HepG2 (cell line): ENCODE data around the gene CD40. TPM values are rescaled to one million over a fixed set of nuclear protein-coding genes. Genes with fewer than 3 reads are reported as not detected.

Experiments used
- ATAC-seq: fragments of 200-7000 bp; cut with Tn5 transposase; 3 replicates; pipeline ENCODE4 v1.9.1; 2020; ENCODE audit warnings: mild to moderate bottlenecking, moderate library complexity
- BruUV-seq: library from RNA; stranded (reverse); fragments of 400-500 nt; replicated peaks from 2 replicates; lab custom pipeline; 2021; lab: Mats Ljungman, UMichigan
- CTCF ChIA-PET: fragments of 300-600 bp; formaldehyde crosslinking; extraction: SDS; loops from one replicate; lab custom pipeline; 2021; ENCODE audit warnings: low total read pairs, inconsistent platforms, low intra/inter-chr PET ratio; lab: Yijun Ruan, JAX
- POLR2A ChIA-PET: fragments of 350-600 bp; sonication (Branson Sonifier 250); formaldehyde crosslinking; loops from one replicate; lab custom pipeline; 2020; ENCODE audit warnings: antibody characterized with exemption, inconsistent platforms; lab: Yijun Ruan, JAX
- DNase-seq: peaks from one replicate; pipeline ENCODE4 v3.0.0-alpha.2; 2015; ENCODE audit warnings: low spot score
- FAIRE-seq: peaks from 3 replicates; lab custom pipeline; 2011; peaks lifted over from hg19 to GRCh38; lab: Jason Lieb, UNC
- H2AFZ ChIP-seq: one replicate; pipeline ENCODE4 v1.6.1; 2011; ENCODE audit warnings: low read length, inconsistent platforms
- H3K27ac ChIP-seq: fragments of 300-600 bp; 3 replicates; pipeline ENCODE4 v1.8.0; 2011; ENCODE audit warnings: mixed run types, mild to moderate bottlenecking, mixed read lengths, low read length, inconsistent platforms; ENCODE audit not compliant: insufficient read depth; ENCODE audit errors: extremely low read length
- H3K27me3 ChIP-seq, 2 experiments: fragments of 200-600 bp in 1 of 2; 2 replicates in 1 of 2; 3 replicates in 1 of 2; pipeline versions ENCODE4 v1.6.0 to v1.8.0; 2011; ENCODE audit warnings: low read length in 2 of 2, mild to moderate bottlenecking in 2 of 2, moderate library complexity in 2 of 2, inconsistent platforms in 1 of 2; ENCODE audit not compliant: insufficient read depth in 2 of 2, control insufficient read depth in 1 of 2
- H3K36me3 ChIP-seq, 2 experiments: fragments of 200-600 bp in 1 of 2; replicated peaks in 1 of 2; 2 replicates in 1 of 2; 3 replicates in 1 of 2; pipeline versions ENCODE4 v1.5.1 to v1.8.0; 2011; ENCODE audit warnings: low read length in 2 of 2, inconsistent platforms in 1 of 2; ENCODE audit not compliant: insufficient read depth in 2 of 2, control insufficient read depth in 1 of 2
- H3K4me1 ChIP-seq: 2 replicates; pipeline ENCODE4 v1.5.1; 2012; ENCODE audit warnings: low read length, inconsistent platforms; ENCODE audit not compliant: insufficient read depth
- H3K4me2 ChIP-seq: 2 replicates; pipeline ENCODE4 v1.6.0; 2011; ENCODE audit warnings: low read depth, low read length, inconsistent platforms
- H3K4me3 ChIP-seq, 3 experiments: fragments of 200-600 bp in 1 of 3; sonication (generic), shearing (Covaris generic) in 1 of 3; replicated peaks in 1 of 3; 2 replicates each; pipeline ENCODE4 v1.5.1; 2011 to 2016; ENCODE audit warnings: low read length in 3 of 3, inconsistent platforms in 2 of 3, low read depth in 2 of 3, mild to moderate bottlenecking in 2 of 3, control low read depth in 1 of 3, mixed read lengths in 1 of 3; ENCODE audit not compliant: insufficient read depth in 1 of 3
- H3K79me2 ChIP-seq: one replicate; pipeline ENCODE4 v1.6.1; 2011; ENCODE audit warnings: low read length, inconsistent platforms; ENCODE audit not compliant: insufficient read depth
- H3K9ac ChIP-seq: 2 replicates; pipeline ENCODE4 v1.6.0; 2011; ENCODE audit warnings: mild to moderate bottlenecking, low read depth, low read length, inconsistent platforms; ENCODE audit not compliant: insufficient read depth
- H3K9me3 ChIP-seq: 2 replicates; pipeline ENCODE4 v1.5.1; 2012; ENCODE audit warnings: mild to moderate bottlenecking, low read length
- H4K20me1 ChIP-seq: 2 replicates; pipeline ENCODE4 v1.6.0; 2011; ENCODE audit warnings: inconsistent platforms, mild to moderate bottlenecking, low read length, moderate library complexity; ENCODE audit not compliant: insufficient read depth
- ATF5 ChIP-seq: sonication (generic); formaldehyde crosslinking; IDR thresholded peaks from 2 replicates; pipeline ENCODE4 v1.4.0; 2020; ENCODE audit warnings: mild to moderate bottlenecking, low read depth, missing genetic modification reagents
- KDM4B ChIP-seq: sonication (generic); formaldehyde crosslinking; IDR thresholded peaks from 2 replicates; pipeline ENCODE4 v1.4.0; 2020; ENCODE audit warnings: missing genetic modification reagents
- MYNN ChIP-seq: sonication (generic); formaldehyde crosslinking; IDR thresholded peaks from 2 replicates; pipeline ENCODE4 v1.4.0; 2020; ENCODE audit warnings: mild to moderate bottlenecking, low read depth, missing genetic modification reagents
- NR2C2 ChIP-seq: sonication (generic); formaldehyde crosslinking; IDR thresholded peaks from 2 replicates; pipeline ENCODE4 v1.4.0; 2020; ENCODE audit warnings: missing genetic modification reagents, mild to moderate bottlenecking, moderate library complexity, borderline replicate concordance
- SMARCC2 ChIP-seq: fragments of 450-650 bp; IDR thresholded peaks from 2 replicates; pipeline ENCODE4 v1.6.1; 2017; ENCODE audit warnings: antibody characterized with exemption, mild to moderate bottlenecking
- SRF ChIP-seq: IDR thresholded peaks from 2 replicates; pipeline ENCODE4 v1.6.1; 2011; ENCODE audit warnings: mild to moderate bottlenecking, low read depth, low read length, moderate library complexity
- TBP ChIP-seq: sonication (generic); formaldehyde crosslinking; IDR thresholded peaks from 2 replicates; pipeline ENCODE4 v1.5.0; 2020; ENCODE audit warnings: missing genetic modification reagents
- TBX2 ChIP-seq: sonication (generic); formaldehyde crosslinking; IDR thresholded peaks from 2 replicates; pipeline ENCODE4 v1.5.0; 2020; ENCODE audit warnings: missing genetic modification reagents, mild to moderate bottlenecking, borderline replicate concordance
- ZNF549 ChIP-seq: sonication (generic); formaldehyde crosslinking; IDR thresholded peaks from 2 replicates; pipeline ENCODE4 v1.5.0; 2020; ENCODE audit warnings: missing genetic modification reagents
- ZNF552 ChIP-seq: sonication (generic); formaldehyde crosslinking; IDR thresholded peaks from 2 replicates; pipeline ENCODE4 v1.9.0; 2022; ENCODE audit warnings: missing genetic modification reagents, mild to moderate bottlenecking, borderline replicate concordance
- WGBS: methylation state at CpG from one replicate; pipeline ENCODE4 v1.1.6; 2017; ENCODE audit warnings: low lambda C conversion rate; 5-methylcytosine and 5-hydroxymethylcytosine counted together
- in situ Hi-C: cut with HindIII; loops from 2 replicates; pipeline ENCODE4 v1.10.0; 2017; ENCODE audit warnings: low pct_unique_long_range_greater_than_20kb; ENCODE audit not compliant: extremely low pct_ligation_motif_present
- intact Hi-C: fragments of 100-400 bp; cut with micrococcal nuclease; formaldehyde crosslinking; loops from one replicate; pipeline ENCODE4 v1.10.0; 2022; ENCODE audit not compliant: unreplicated experiment
- polyA plus RNA-seq, 8 experiments: library from polyadenylated mRNA; depleted of rRNA in 3 of 8; stranded (reverse) in 7 of 8; unstranded in 1 of 8; fragments of >200 nt; fragmentation: Illumina TruSeq in 4 of 8; extraction: Trizol in 4 of 8; gene quantifications; 2 replicates each; pipeline versions ENCODE4 v1.2.1 to v1.2.3, GENCODE V29; 2011 to 2016; ENCODE audit warnings: low read depth in 4 of 8, missing spikeins in 1 of 8, mixed read lengths in 1 of 8; ENCODE audit not compliant: insufficient read depth in 1 of 8
- total RNA-seq, 5 experiments: library from RNA; depleted of rRNA; stranded (reverse); fragments of >200 nt; fragmentation: Illumina TruSeq; extraction: Trizol; gene quantifications; 2 replicates each; pipeline ENCODE4 v1.2.3, GENCODE V29; 2016; ENCODE audit warnings: low read depth in 1 of 5
- TF ChIP-seq, protein P1 (sequence below): sonication (generic); formaldehyde crosslinking; IDR thresholded peaks from 2 replicates; pipeline ENCODE4 v1.5.1; 2020; ENCODE audit warnings: mild to moderate bottlenecking, missing genetic modification reagents
- TF ChIP-seq, protein P2 (sequence below): sonication (generic); formaldehyde crosslinking; IDR thresholded peaks from 2 replicates; pipeline ENCODE4 v1.4.0; 2020; ENCODE audit warnings: missing genetic modification reagents

The CD40 gene
- total and polyA plus RNA-seq, 2 of the 13 experiments (the other 11 are each of a cell fraction or from before 2014, with no cell fraction given), result 4.6 to 13.4 TPM

- TF ChIP-seq, protein P1, sequence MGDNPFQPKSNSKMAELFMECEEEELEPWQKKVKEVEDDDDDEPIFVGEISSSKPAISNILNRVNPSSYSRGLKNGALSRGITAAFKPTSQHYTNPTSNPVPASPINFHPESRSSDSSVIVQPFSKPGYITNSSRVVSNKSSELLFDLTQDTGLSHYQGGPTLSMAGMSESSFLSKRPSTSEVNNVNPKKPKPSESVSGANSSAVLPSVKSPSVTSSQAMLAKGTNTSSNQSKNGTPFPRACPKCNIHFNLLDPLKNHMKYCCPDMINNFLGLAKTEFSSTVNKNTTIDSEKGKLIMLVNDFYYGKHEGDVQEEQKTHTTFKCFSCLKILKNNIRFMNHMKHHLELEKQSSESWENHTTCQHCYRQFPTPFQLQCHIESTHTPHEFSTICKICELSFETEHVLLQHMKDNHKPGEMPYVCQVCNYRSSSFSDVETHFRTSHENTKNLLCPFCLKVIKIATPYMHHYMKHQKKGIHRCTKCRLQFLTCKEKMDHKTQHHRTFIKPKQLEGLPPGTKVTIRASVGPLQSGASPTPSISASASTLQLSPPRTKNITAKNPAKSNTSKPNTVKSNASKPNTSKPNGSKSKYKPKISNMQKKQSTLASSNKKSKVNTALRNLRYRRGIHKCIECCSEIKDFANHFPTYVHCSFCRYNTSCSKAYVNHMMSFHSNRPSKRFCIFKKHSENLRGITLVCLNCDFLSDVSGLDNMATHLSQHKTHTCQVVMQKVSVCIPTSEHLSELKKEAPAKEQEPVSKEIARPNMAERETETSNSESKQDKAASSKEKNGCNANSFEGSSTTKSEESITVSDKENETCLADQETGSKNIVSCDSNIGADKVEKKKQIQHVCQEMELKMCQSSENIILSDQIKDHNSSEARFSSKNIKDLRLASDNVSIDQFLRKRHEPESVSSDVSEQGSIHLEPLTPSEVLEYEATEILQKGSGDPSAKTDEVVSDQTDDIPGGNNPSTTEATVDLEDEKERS, result no peak
- TF ChIP-seq SMARCC2 (no peak), SRF (no peak), NR2C2 (CRISPR knock-in tag) (no peak)
- TF ChIP-seq, protein P2, sequence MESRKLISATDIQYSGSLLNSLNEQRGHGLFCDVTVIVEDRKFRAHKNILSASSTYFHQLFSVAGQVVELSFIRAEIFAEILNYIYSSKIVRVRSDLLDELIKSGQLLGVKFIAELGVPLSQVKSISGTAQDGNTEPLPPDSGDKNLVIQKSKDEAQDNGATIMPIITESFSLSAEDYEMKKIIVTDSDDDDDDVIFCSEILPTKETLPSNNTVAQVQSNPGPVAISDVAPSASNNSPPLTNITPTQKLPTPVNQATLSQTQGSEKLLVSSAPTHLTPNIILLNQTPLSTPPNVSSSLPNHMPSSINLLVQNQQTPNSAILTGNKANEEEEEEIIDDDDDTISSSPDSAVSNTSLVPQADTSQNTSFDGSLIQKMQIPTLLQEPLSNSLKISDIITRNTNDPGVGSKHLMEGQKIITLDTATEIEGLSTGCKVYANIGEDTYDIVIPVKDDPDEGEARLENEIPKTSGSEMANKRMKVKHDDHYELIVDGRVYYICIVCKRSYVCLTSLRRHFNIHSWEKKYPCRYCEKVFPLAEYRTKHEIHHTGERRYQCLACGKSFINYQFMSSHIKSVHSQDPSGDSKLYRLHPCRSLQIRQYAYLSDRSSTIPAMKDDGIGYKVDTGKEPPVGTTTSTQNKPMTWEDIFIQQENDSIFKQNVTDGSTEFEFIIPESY (CRISPR knock-in tag), result no peak
Measured at GRCh38 chr20:46135856-46136633, 17.9 kb downstream of the CD40 start (continued).

GRCh38 chr20:46137816-46138215, 19.7 kb downstream of the CD40 start:
- ChIA-PET POLR2A (no interaction called here), CTCF (no interaction called here)
- in situ Hi-C loops (no loop called here), intact Hi-C loops (no loop called here)
- Histone ChIP-seq H3K27ac (no peak overlapping the region), H3K9me3 (no peaks in the 10 kb centered on the region), H3K79me2 (no peaks in the 10 kb centered on the region), H3K36me3 (no peaks in the 10 kb centered on the region), H3K9ac (no peak overlapping the region), H3K4me2 (no peak overlapping the region), H3K27me3 (peaks cover 13 to 77% of the 10 kb centered on the region in 2 experiments; a peak in 4 of 5 replicates), H3K4me3 (no peak overlapping the region), H4K20me1 (no peaks in the 10 kb centered on the region), H3K4me1 (no peaks in the 10 kb centered on the region), H2AFZ (no peak overlapping the region)
- BruUV-seq, result no TSS peak
- whole genome bisulfite sequencing, result 21% methylated on average over 5 of the region's 5 CpGs
- no peak for TF ChIP-seq MYNN
- TF ChIP-seq TBX2 (CRISPR knock-in tag), result no peak
- no peak for TF ChIP-seq TBP (CRISPR knock-in tag)
- TF ChIP-seq KDM4B (CRISPR knock-in tag), result no peak
- TF ChIP-seq ZNF549 (CRISPR knock-in tag), result no peak
- no peak for TF ChIP-seq ZNF552 (CRISPR knock-in tag)
- no peak for TF ChIP-seq ATF5 (CRISPR knock-in tag)
- ATAC-seq (no peak), FAIRE-seq (no peak), DNase-seq (no peak)
